Left kidney (tissue), 2 donors: Measurements from ENCODE around the gene REM1. TPM values are rescaled to one million over a fixed set of nuclear protein-coding genes. Genes with fewer than 3 reads are reported as not detected.

ENCODE experiments used
- DNase-seq: peaks from one replicate; pipeline ENCODE4 v3.0.0-alpha.2; 2013
- polyA plus RNA-seq: library from polyadenylated mRNA; unstranded; fragments of 120-200 nt; gene quantifications from one replicate; pipeline ENCODE4 v1.2.1, GENCODE V29; 2013; ENCODE audit not compliant: insufficient read length

The REM1 gene
- polyA plus RNA-seq, 1 donor = 0.28 TPM

DNA sequence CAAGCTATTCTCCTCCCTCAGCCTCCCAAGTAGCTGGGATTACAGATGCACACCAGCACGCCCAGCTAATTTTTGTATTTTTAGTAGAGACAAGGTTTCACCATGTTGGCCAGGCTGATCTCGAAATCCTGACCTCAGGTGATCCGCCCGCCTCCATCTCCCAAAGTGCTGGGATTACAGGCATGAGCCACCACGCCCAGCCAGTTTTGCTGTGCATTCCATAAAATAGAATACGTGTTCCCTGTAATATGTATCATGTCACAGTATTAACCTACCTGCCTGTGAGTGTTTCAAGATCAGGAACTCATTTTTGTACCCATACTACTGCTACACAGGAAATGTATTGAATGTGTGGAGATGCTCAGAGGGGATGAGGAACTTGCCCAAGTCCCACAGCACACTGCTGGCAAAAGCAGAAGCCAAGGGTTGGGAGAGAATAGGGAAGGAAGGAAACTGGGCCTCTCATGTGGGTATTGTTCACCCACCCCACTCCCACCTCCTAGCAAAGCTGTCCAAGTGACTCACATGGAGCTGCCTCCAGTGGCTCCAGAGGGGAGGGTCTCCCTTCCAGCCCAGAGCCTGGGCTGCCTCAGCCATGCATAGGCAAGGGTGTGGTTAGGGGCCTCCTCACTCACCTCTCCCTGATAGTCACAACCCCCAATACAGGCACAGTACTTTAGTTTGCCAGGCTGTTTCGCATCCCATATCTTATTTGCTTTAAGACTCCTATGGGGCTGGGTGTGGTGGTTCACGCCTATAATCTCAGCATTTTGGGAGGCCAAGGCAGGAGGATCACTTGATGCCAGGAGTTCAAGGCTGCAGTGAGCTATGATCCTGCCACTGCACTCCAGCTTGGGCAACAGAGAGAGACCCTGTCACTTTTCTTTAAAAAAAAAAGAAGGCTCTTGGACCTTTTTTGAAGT, 48.5 kb downstream of the REM1 start:
- no peak for DNase-seq

DNA sequence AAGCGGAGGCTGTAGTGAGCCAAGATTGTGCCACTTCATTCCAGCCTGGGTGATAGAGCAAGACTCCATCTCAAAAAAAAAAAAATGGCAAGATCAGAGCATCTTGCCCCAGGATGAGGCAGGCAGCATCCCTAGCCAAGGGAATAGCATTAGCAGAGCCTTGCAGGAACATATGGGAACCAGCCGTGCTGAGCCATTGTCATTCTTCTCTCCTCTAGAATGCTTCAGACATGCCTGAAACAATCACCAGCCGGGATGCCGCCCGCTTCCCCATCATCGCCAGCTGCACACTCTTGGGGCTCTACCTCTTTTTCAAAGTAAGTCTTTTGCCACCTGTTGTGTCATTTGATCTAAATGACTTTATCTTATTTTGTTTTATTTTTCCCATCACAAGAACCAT, 52.2 kb downstream of the REM1 start:
- no peak for DNase-seq

Other genes with a start within 250 kb of the REM1 start
- not detected for gene DEFB115, start 217.6 kb upstream of the REM1 start, polyA plus RNA-seq
- not detected for gene DEFB116, start 166.7 kb upstream of the REM1 start, polyA plus RNA-seq
- not detected for gene DEFB118, start 106.7 kb upstream of the REM1 start, polyA plus RNA-seq
- not detected for gene DEFB119, start 84.7 kb upstream of the REM1 start, polyA plus RNA-seq
- gene DEFB121, start 69.1 kb upstream of the REM1 start, polyA plus RNA-seq = not detected
- not detected for gene DEFB123, start 34.7 kb upstream of the REM1 start, polyA plus RNA-seq
- gene DEFB124, start 161 bp upstream of the REM1 start, polyA plus RNA-seq = 0.48 TPM
- 139 TPM for gene HM13, start 39.2 kb downstream of the REM1 start, polyA plus RNA-seq
- 132 TPM for gene ID1, start 130.0 kb downstream of the REM1 start, polyA plus RNA-seq
- 0.75 TPM for gene COX4I2, start 162.6 kb downstream of the REM1 start, polyA plus RNA-seq
- 66.2 TPM for gene BCL2L1, start 247.6 kb downstream of the REM1 start, polyA plus RNA-seq